GM23338 (cell line): ENCODE measurements around the gene PKHD1. TPM values are rescaled to one million over a fixed set of nuclear protein-coding genes. Genes with fewer than 3 reads are reported as not detected.

Experiments
- ATAC-seq: fragments of 200-7000 bp; cut with Tn5 transposase; 3 replicates; pipeline ENCODE4 v1.9.1; 2020
- DNase-seq: peaks from one replicate; pipeline ENCODE4 v3.0.0-alpha.2; 2015; ENCODE audit warnings: low spot score
- H2AFZ ChIP-seq: fragments of 200-600 bp; sonication (generic); 2 replicates; pipeline ENCODE4 v1.8.0; 2016; ENCODE audit warnings: antibody characterized with exemption, mild to moderate bottlenecking, moderate library complexity
- H3F3A ChIP-seq: fragments of 200-600 bp; sonication (generic); replicated peaks from 2 replicates; pipeline ENCODE4 v1.8.0; 2017; ENCODE audit warnings: antibody characterized with exemption, mixed run types, low read depth
- H3K27ac ChIP-seq: fragments of 200-600 bp; sonication (generic); 2 replicates; pipeline ENCODE4 v1.6.1; 2016; ENCODE audit warnings: low read depth
- H3K27me3 ChIP-seq: fragments of 200-600 bp; sonication (generic); 2 replicates; pipeline ENCODE4 v1.8.0; 2016; ENCODE audit warnings: mild to moderate bottlenecking, mixed run types, moderate library complexity; ENCODE audit not compliant: insufficient read depth
- H3K36me3 ChIP-seq: fragments of 200-600 bp; sonication (generic); 2 replicates; pipeline ENCODE4 v1.8.0; 2016; ENCODE audit warnings: mild to moderate bottlenecking; ENCODE audit not compliant: insufficient read depth
- H3K4me1 ChIP-seq: fragments of 200-600 bp; sonication (generic); 2 replicates; pipeline ENCODE4 v1.8.0; 2016; ENCODE audit warnings: mild to moderate bottlenecking, moderate library complexity; ENCODE audit not compliant: insufficient read depth
- H3K4me2 ChIP-seq: fragments of 200-600 bp; sonication (generic); 2 replicates; pipeline ENCODE4 v1.7.1; 2017; ENCODE audit warnings: mixed run types
- H3K4me3 ChIP-seq: fragments of 200-600 bp; sonication (generic); 2 replicates; pipeline ENCODE4 v1.6.1; 2016; ENCODE audit warnings: mixed run types
- H3K79me2 ChIP-seq: fragments of 200-600 bp; sonication (generic); replicated peaks from 2 replicates; pipeline ENCODE4 v1.8.0; 2017; ENCODE audit warnings: mild to moderate bottlenecking; ENCODE audit not compliant: insufficient read depth
- H3K9me2 ChIP-seq: fragments of 200-600 bp; sonication (generic); 2 replicates; pipeline ENCODE4 v1.8.0; 2017; ENCODE audit not compliant: insufficient read depth
- H4K20me1 ChIP-seq: fragments of 200-600 bp; sonication (generic); replicated peaks from 2 replicates; pipeline ENCODE4 v1.8.0; 2017; ENCODE audit warnings: mild to moderate bottlenecking; ENCODE audit not compliant: insufficient read depth
- H3K27ac Mint-ChIP-seq: 2 replicates; pipeline ENCODE4 v1.8.0; 2020; ENCODE audit warnings: inconsistent platforms, mild to moderate bottlenecking, moderate library complexity, mixed read lengths
- H3K27me3 Mint-ChIP-seq: 3 replicates; pipeline ENCODE4 v1.8.0; 2022; ENCODE audit warnings: low read depth, mild to moderate bottlenecking, moderate library complexity, mixed read lengths, inconsistent platforms; ENCODE audit not compliant: insufficient read depth, poor library complexity
- H3K36me3 Mint-ChIP-seq: 3 replicates; pipeline ENCODE4 v1.8.0; 2021; ENCODE audit warnings: low read depth, mild to moderate bottlenecking, inconsistent platforms, moderate library complexity, mixed read lengths
- H3K4me1 Mint-ChIP-seq: 3 replicates; pipeline ENCODE4 v1.8.0; 2020; ENCODE audit warnings: mild to moderate bottlenecking, inconsistent platforms, mixed read lengths
- H3K4me3 Mint-ChIP-seq: 3 replicates; pipeline ENCODE4 v1.8.0; 2021; ENCODE audit warnings: moderate library complexity, mild to moderate bottlenecking, inconsistent platforms, mixed read lengths
- H3K9me3 Mint-ChIP-seq: 3 replicates; pipeline ENCODE4 v1.8.0; 2020; ENCODE audit warnings: moderate library complexity, mild to moderate bottlenecking, inconsistent platforms, mixed read lengths
- CREB1 ChIP-seq: fragments of 250-450 bp; sonication (Bioruptor Pico); IDR thresholded peaks from 2 replicates; pipeline ENCODE4 v1.5.0; 2020; ENCODE audit warnings: low read depth, mild to moderate bottlenecking, moderate library complexity
- EZH2 ChIP-seq: fragments of 200-600 bp; sonication (generic); IDR thresholded peaks from one replicate; pipeline ENCODE4 v1.8.0; 2017; ENCODE audit warnings: antibody characterized with exemption, mild to moderate bottlenecking, low read depth; ENCODE audit not compliant: unreplicated experiment
- EZH2phosphoT487 ChIP-seq: fragments of 200-600 bp; sonication (generic); IDR thresholded peaks from one replicate; pipeline ENCODE4 v1.8.1; 2018; ENCODE audit warnings: antibody characterized with exemption; ENCODE audit not compliant: unreplicated experiment
- JUNB ChIP-seq: IDR thresholded peaks from one replicate; pipeline ENCODE4 v1.6.1; 2016; ENCODE audit warnings: antibody characterized with exemption; ENCODE audit not compliant: unreplicated experiment
- POLR2AphosphoS5 ChIP-seq: IDR thresholded peaks from 2 replicates; pipeline ENCODE4 v1.6.1; 2016; ENCODE audit warnings: antibody characterized with exemption, low read depth
- STAT1 ChIP-seq: IDR thresholded peaks from one replicate; pipeline ENCODE4 v1.6.1; 2016; ENCODE audit warnings: antibody characterized with exemption; ENCODE audit not compliant: unreplicated experiment
- polyA plus RNA-seq: library from polyadenylated mRNA; unstranded; fragments of >200 nt; fragmentation: Nextera tagmentation; extraction: Ambion mirVana; gene quantifications from 2 replicates; pipeline ENCODE4 v1.2.1, GENCODE V29; 2016
- total RNA-seq: library from RNA; depleted of rRNA; stranded (reverse); fragments of >200 nt; shearing (Covaris generic); gene quantifications from 2 replicates; pipeline ENCODE4 v1.2.3, GENCODE V29; 2014
- TF ChIP-seq, protein P1 (sequence below): IDR thresholded peaks from 2 replicates; pipeline ENCODE4 v1.6.1; 2016; ENCODE audit warnings: antibody characterized with exemption
- TF ChIP-seq, protein P2 (sequence below): fragments of 250-450 bp; sonication (Bioruptor Pico); IDR thresholded peaks from 2 replicates; pipeline ENCODE4 v1.5.0; 2020; ENCODE audit warnings: mild to moderate bottlenecking, moderate library complexity
- TF ChIP-seq, protein P3 (sequence below), 2 experiments: fragments of 200-600 bp in 1 of 2; sonication (generic) in 1 of 2; conservative IDR thresholded peaks; 2 replicates each; pipeline versions ENCODE4 v1.5.1 to v1.6.1; 2016 to 2017; ENCODE audit warnings: antibody characterized with exemption in 2 of 2, low read depth in 2 of 2, mild to moderate bottlenecking in 2 of 2, moderate library complexity in 1 of 2
- TF ChIP-seq, protein P4 (sequence below): IDR thresholded peaks from one replicate; pipeline ENCODE4 v1.6.1; 2018; ENCODE audit warnings: antibody characterized with exemption; ENCODE audit not compliant: unreplicated experiment

PKHD1 gene
- total and polyA plus RNA-seq, 2 experiments from 2014 or later: 0.03 to 0.07 TPM

DNA sequence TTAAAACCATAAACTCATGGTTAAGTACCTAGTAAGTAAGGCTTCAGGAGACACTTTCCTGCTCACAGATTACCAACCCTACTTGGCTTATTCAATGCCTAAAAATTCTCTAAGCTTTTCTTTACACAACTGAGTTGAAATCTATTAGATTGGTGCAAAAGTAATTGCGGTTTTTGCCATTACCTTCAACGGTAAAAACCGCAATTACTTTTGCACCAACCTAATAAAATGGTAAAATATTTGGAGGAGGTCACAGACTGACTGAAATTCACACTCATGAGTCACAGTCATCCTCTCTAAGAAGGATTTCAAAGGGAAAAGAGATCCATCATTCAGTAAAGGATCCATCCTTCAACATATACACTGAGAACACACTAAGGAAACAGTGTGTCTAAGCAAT, 25.9 kb downstream of the PKHD1 start:
- TF ChIP-seq POLR2AphosphoS5: no peak
- TF ChIP-seq EZH2phosphoT487: no peak
- TF ChIP-seq STAT1: no peak
- no peak for TF ChIP-seq EZH2
- no peak for TF ChIP-seq JUNB
- TF ChIP-seq, protein P1, sequence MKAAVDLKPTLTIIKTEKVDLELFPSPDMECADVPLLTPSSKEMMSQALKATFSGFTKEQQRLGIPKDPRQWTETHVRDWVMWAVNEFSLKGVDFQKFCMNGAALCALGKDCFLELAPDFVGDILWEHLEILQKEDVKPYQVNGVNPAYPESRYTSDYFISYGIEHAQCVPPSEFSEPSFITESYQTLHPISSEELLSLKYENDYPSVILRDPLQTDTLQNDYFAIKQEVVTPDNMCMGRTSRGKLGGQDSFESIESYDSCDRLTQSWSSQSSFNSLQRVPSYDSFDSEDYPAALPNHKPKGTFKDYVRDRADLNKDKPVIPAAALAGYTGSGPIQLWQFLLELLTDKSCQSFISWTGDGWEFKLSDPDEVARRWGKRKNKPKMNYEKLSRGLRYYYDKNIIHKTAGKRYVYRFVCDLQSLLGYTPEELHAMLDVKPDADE: no peak
- H3K9me3 Mint-ChIP-seq: no peaks in the 10 kb centered on the region
- H3K27ac ChIP-seq: no peak overlapping the region

DNA sequence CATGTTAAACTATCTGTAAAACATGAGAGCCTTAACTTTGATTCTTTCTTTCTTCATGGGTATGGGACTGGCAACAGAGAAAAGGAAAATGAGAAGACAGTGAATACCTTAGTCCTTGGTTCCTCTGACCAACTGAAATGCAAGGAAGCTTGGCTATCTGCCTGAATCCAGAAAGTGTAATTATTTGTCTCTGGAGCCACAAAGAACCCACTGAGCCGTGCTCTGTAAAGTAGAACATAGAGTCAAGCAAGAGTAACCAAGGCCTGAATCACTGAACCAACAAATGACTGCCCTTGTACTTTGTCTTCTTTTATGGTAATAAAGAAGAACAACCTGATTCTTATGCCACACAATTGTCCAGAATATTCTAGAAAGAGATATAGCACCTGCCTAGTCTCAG, 27.6 kb downstream of the PKHD1 start:
- Histone ChIP-seq H3F3A (0 out of 2 replicates have a peak, but pooled peaks cover 3% of the 10 kb centered on the region), H3K79me2 (no peaks in the 10 kb centered on the region), H3K27me3 (no peaks in the 10 kb centered on the region), H4K20me1 (no peaks in the 10 kb centered on the region), H3K4me1 (peaks cover 25% of the 10 kb centered on the region), H2AFZ (no peak overlapping the region), H3K36me3 (no peaks in the 10 kb centered on the region), H3K4me2 (no peak overlapping the region), H3K4me3 (no peak overlapping the region), H3K9me2 (peaks cover 2% of the 10 kb centered on the region; the same call in 1 of the 2 replicates), H3K27ac (no peak overlapping the region)
- ATAC-seq (no peak), DNase-seq (no peak)
- peaks cover 25% of the 10 kb centered on the region for H3K4me1 Mint-ChIP-seq
- TF ChIP-seq, protein P2, sequence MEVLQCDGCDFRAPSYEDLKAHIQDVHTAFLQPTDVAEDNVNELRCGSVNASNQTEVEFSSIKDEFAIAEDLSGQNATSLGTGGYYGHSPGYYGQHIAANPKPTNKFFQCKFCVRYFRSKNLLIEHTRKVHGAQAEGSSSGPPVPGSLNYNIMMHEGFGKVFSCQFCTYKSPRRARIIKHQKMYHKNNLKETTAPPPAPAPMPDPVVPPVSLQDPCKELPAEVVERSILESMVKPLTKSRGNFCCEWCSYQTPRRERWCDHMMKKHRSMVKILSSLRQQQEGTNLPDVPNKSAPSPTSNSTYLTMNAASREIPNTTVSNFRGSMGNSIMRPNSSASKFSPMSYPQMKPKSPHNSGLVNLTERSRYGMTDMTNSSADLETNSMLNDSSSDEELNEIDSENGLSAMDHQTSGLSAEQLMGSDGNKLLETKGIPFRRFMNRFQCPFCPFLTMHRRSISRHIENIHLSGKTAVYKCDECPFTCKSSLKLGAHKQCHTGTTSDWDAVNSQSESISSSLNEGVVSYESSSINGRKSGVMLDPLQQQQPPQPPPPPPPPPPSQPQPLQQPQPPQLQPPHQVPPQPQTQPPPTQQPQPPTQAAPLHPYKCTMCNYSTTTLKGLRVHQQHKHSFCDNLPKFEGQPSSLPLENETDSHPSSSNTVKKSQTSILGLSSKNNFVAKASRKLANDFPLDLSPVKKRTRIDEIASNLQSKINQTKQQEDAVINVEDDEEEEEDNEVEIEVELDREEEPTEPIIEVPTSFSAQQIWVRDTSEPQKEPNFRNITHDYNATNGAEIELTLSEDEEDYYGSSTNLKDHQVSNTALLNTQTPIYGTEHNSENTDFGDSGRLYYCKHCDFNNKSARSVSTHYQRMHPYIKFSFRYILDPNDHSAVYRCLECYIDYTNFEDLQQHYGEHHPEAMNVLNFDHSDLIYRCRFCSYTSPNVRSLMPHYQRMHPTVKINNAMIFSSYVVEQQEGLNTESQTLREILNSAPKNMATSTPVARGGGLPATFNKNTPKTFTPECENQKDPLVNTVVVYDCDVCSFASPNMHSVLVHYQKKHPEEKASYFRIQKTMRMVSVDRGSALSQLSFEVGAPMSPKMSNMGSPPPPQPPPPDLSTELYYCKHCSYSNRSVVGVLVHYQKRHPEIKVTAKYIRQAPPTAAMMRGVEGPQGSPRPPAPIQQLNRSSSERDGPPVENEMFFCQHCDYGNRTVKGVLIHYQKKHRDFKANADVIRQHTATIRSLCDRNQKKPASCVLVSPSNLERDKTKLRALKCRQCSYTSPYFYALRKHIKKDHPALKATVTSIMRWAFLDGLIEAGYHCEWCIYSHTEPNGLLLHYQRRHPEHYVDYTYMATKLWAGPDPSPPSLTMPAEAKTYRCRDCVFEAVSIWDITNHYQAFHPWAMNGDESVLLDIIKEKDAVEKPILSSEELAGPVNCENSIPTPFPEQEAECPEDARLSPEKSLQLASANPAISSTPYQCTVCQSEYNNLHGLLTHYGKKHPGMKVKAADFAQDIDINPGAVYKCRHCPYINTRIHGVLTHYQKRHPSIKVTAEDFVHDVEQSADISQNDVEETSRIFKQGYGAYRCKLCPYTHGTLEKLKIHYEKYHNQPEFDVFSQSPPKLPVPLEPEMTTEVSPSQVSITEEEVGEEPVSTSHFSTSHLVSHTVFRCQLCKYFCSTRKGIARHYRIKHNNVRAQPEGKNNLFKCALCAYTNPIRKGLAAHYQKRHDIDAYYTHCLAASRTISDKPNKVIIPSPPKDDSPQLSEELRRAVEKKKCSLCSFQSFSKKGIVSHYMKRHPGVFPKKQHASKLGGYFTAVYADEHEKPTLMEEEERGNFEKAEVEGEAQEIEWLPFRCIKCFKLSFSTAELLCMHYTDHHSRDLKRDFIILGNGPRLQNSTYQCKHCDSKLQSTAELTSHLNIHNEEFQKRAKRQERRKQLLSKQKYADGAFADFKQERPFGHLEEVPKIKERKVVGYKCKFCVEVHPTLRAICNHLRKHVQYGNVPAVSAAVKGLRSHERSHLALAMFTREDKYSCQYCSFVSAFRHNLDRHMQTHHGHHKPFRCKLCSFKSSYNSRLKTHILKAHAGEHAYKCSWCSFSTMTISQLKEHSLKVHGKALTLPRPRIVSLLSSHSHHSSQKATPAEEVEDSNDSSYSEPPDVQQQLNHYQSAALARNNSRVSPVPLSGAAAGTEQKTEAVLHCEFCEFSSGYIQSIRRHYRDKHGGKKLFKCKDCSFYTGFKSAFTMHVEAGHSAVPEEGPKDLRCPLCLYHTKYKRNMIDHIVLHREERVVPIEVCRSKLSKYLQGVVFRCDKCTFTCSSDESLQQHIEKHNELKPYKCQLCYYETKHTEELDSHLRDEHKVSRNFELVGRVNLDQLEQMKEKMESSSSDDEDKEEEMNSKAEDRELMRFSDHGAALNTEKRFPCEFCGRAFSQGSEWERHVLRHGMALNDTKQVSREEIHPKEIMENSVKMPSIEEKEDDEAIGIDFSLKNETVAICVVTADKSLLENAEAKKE (CRISPR knock-in tag): no peak
- TF ChIP-seq, protein P3, sequence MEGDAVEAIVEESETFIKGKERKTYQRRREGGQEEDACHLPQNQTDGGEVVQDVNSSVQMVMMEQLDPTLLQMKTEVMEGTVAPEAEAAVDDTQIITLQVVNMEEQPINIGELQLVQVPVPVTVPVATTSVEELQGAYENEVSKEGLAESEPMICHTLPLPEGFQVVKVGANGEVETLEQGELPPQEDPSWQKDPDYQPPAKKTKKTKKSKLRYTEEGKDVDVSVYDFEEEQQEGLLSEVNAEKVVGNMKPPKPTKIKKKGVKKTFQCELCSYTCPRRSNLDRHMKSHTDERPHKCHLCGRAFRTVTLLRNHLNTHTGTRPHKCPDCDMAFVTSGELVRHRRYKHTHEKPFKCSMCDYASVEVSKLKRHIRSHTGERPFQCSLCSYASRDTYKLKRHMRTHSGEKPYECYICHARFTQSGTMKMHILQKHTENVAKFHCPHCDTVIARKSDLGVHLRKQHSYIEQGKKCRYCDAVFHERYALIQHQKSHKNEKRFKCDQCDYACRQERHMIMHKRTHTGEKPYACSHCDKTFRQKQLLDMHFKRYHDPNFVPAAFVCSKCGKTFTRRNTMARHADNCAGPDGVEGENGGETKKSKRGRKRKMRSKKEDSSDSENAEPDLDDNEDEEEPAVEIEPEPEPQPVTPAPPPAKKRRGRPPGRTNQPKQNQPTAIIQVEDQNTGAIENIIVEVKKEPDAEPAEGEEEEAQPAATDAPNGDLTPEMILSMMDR (conservative IDR thresholded peaks at IDR 0.05; ENCODE audit: low read depth in 2 of 2): no peak
- TF ChIP-seq POLR2AphosphoS5: no peak
- no peak for TF ChIP-seq CREB1 (CRISPR knock-in tag)
- TF ChIP-seq, protein P4, sequence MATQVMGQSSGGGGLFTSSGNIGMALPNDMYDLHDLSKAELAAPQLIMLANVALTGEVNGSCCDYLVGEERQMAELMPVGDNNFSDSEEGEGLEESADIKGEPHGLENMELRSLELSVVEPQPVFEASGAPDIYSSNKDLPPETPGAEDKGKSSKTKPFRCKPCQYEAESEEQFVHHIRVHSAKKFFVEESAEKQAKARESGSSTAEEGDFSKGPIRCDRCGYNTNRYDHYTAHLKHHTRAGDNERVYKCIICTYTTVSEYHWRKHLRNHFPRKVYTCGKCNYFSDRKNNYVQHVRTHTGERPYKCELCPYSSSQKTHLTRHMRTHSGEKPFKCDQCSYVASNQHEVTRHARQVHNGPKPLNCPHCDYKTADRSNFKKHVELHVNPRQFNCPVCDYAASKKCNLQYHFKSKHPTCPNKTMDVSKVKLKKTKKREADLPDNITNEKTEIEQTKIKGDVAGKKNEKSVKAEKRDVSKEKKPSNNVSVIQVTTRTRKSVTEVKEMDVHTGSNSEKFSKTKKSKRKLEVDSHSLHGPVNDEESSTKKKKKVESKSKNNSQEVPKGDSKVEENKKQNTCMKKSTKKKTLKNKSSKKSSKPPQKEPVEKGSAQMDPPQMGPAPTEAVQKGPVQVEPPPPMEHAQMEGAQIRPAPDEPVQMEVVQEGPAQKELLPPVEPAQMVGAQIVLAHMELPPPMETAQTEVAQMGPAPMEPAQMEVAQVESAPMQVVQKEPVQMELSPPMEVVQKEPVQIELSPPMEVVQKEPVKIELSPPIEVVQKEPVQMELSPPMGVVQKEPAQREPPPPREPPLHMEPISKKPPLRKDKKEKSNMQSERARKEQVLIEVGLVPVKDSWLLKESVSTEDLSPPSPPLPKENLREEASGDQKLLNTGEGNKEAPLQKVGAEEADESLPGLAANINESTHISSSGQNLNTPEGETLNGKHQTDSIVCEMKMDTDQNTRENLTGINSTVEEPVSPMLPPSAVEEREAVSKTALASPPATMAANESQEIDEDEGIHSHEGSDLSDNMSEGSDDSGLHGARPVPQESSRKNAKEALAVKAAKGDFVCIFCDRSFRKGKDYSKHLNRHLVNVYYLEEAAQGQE: no peak
- no peaks in the 10 kb centered on the region for H3K36me3 Mint-ChIP-seq
- no peak overlapping the region for H3K27ac Mint-ChIP-seq
- peaks cover 4% of the 10 kb centered on the region for H3K27me3 Mint-ChIP-seq
- H3K4me3 Mint-ChIP-seq: no peak overlapping the region
- no peaks in the 10 kb centered on the region for H3K9me3 Mint-ChIP-seq

More for the DNA sequence above, 25.9 kb downstream of the PKHD1 start:
- Mint-ChIP-seq H3K27me3 (peaks cover 2% of the 10 kb centered on the region), H3K4me3 (no peak overlapping the region), H3K4me1 (peaks cover 25% of the 10 kb centered on the region), H3K36me3 (no peaks in the 10 kb centered on the region), H3K27ac (no peak overlapping the region)
- Histone ChIP-seq H3K4me2 (no peak overlapping the region), H2AFZ (no peak overlapping the region), H3K27me3 (no peaks in the 10 kb centered on the region), H3F3A (0 out of 2 replicates have a peak, but pooled peaks cover 3% of the 10 kb centered on the region), H3K4me1 (peaks cover 18% of the 10 kb centered on the region), H3K36me3 (no peaks in the 10 kb centered on the region), H3K79me2 (no peaks in the 10 kb centered on the region), H3K9me2 (peaks cover 2% of the 10 kb centered on the region; the same call in 1 of the 2 replicates), H3K4me3 (no peak overlapping the region), H4K20me1 (no peaks in the 10 kb centered on the region)
- DNase-seq (no peak), ATAC-seq (no peak)
